H9 (cell line): Measurements from ENCODE around the gene HCRT. TPM values are rescaled to one million over a fixed set of nuclear protein-coding genes. Genes with fewer than 3 reads are reported as not detected.

Experiments
- DNase-seq: peaks from one replicate; pipeline ENCODE4 v3.0.0-alpha.2; 2017
- H2AFZ ChIP-seq: one replicate; pipeline ENCODE4 v1.6.1; 2013; ENCODE audit warnings: mild to moderate bottlenecking, low read length, control low read depth, moderate library complexity
- H2AK5ac ChIP-seq: 2 replicates; pipeline ENCODE4 v1.6.1; 2013; ENCODE audit warnings: low read length, control low read depth, mixed read lengths; ENCODE audit not compliant: insufficient read length
- H2BK120ac ChIP-seq: one replicate; pipeline ENCODE4 v1.6.1; 2013; ENCODE audit warnings: low read depth, mild to moderate bottlenecking, low read length, control low read depth, inconsistent platforms; ENCODE audit not compliant: poor library complexity, severe bottlenecking
- H2BK12ac ChIP-seq: 2 replicates; pipeline ENCODE4 v1.6.1; 2013; ENCODE audit warnings: low read length, control low read depth, mixed read lengths, low read depth; ENCODE audit not compliant: insufficient read length
- H2BK15ac ChIP-seq: 2 replicates; pipeline ENCODE4 v1.6.1; 2013; ENCODE audit warnings: low read depth, low read length, control low read depth
- H2BK20ac ChIP-seq: one replicate; pipeline ENCODE4 v1.6.1; 2013; ENCODE audit warnings: low read depth, mild to moderate bottlenecking, low read length, control low read depth, inconsistent platforms; ENCODE audit not compliant: poor library complexity, severe bottlenecking
- H2BK5ac ChIP-seq: 2 replicates; pipeline ENCODE4 v1.6.1; 2013; ENCODE audit warnings: low read length, control low read depth, mixed read lengths; ENCODE audit not compliant: insufficient read length
- H3K14ac ChIP-seq: 2 replicates; pipeline ENCODE4 v1.6.1; 2013; ENCODE audit warnings: low read length, control low read depth; ENCODE audit not compliant: insufficient read depth
- H3K18ac ChIP-seq: 2 replicates; pipeline ENCODE4 v1.6.1; 2013; ENCODE audit warnings: low read depth, mild to moderate bottlenecking, mixed read lengths, low read length, control low read depth; ENCODE audit not compliant: insufficient read length
- H3K23ac ChIP-seq: 2 replicates; pipeline ENCODE4 v1.6.1; 2013; ENCODE audit warnings: low read length, control low read depth, mixed read lengths, low read depth; ENCODE audit not compliant: insufficient read length
- H3K23me2 ChIP-seq: 2 replicates; pipeline ENCODE4 v1.6.1; 2013; ENCODE audit warnings: low read depth, mild to moderate bottlenecking, mixed read lengths, low read length, control low read depth; ENCODE audit not compliant: insufficient read length, poor library complexity, severe bottlenecking
- H3K27ac ChIP-seq: 2 replicates; pipeline ENCODE4 v1.5.1; 2013; ENCODE audit warnings: low read length, control low read depth, mixed read lengths, low read depth; ENCODE audit not compliant: insufficient read length
- H3K27me3 ChIP-seq: 2 replicates; pipeline ENCODE4 v1.6.1; 2013; ENCODE audit warnings: low read length, control low read depth, inconsistent platforms; ENCODE audit not compliant: insufficient read depth
- H3K4ac ChIP-seq: 2 replicates; pipeline ENCODE4 v1.6.1; 2013; ENCODE audit warnings: low read depth, mild to moderate bottlenecking, control low read depth, inconsistent platforms, low read length, moderate library complexity
- H3K4me1 ChIP-seq: 2 replicates; pipeline ENCODE4 v1.6.1; 2013; ENCODE audit warnings: low read length, control low read depth, inconsistent platforms; ENCODE audit not compliant: insufficient read depth
- H3K4me2 ChIP-seq: 2 replicates; pipeline ENCODE4 v1.6.1; 2013; ENCODE audit warnings: low read length, control low read depth, mixed read lengths; ENCODE audit not compliant: insufficient read length, insufficient read depth
- H3K56ac ChIP-seq: 2 replicates; pipeline ENCODE4 v1.6.1; 2013; ENCODE audit warnings: low read depth, mild to moderate bottlenecking, mixed read lengths, low read length, control low read depth; ENCODE audit not compliant: insufficient read length
- H3K79me1 ChIP-seq: 2 replicates; pipeline ENCODE4 v1.6.1; 2013; ENCODE audit warnings: low read depth, mild to moderate bottlenecking, moderate library complexity, low read length, control low read depth, inconsistent platforms; ENCODE audit not compliant: insufficient read depth, poor library complexity, severe bottlenecking
- H3K79me2 ChIP-seq: 2 replicates; pipeline ENCODE4 v1.6.1; 2013; ENCODE audit warnings: low read length, control low read depth, inconsistent platforms; ENCODE audit not compliant: insufficient read depth
- H3K9ac ChIP-seq: 2 replicates; pipeline ENCODE4 v1.6.1; 2013; ENCODE audit warnings: low read length, control low read depth, mixed read lengths; ENCODE audit not compliant: insufficient read length; ENCODE audit errors: extremely low read depth
- H3K9me3 ChIP-seq: one replicate; pipeline ENCODE4 v1.6.1; 2013; ENCODE audit warnings: low read depth, low read length, inconsistent platforms; ENCODE audit not compliant: control insufficient read depth
- H3T11ph ChIP-seq: one replicate; pipeline ENCODE4 v1.6.1; 2013; ENCODE audit warnings: mild to moderate bottlenecking, low read length, control low read depth, inconsistent platforms
- H4K20me1 ChIP-seq: one replicate; pipeline ENCODE4 v1.6.1; 2013; ENCODE audit not compliant: control insufficient read depth, insufficient read length, insufficient read depth
- H4K5ac ChIP-seq: 2 replicates; pipeline ENCODE4 v1.6.1; 2013; ENCODE audit warnings: low read depth, mild to moderate bottlenecking, mixed read lengths, low read length, control low read depth; ENCODE audit not compliant: insufficient read length
- H4K8ac ChIP-seq: replicated peaks from 2 replicates; pipeline ENCODE4 v1.6.1; 2013; ENCODE audit warnings: low read length, control low read depth, mixed read lengths, low read depth; ENCODE audit not compliant: insufficient read length
- H4K91ac ChIP-seq: 2 replicates; pipeline ENCODE4 v1.6.1; 2013; ENCODE audit warnings: low read depth, mild to moderate bottlenecking, moderate library complexity, mixed read lengths, low read length, control low read depth; ENCODE audit not compliant: insufficient read length
- H3K27ac Mint-ChIP-seq, 3 experiments: 2 replicates in 2 of 3; 3 replicates in 1 of 3; pipeline ENCODE4 v1.8.0; 2020 to 2021; ENCODE audit warnings: mixed read lengths in 3 of 3, mild to moderate bottlenecking in 1 of 3, moderate library complexity in 1 of 3
- H3K27me3 Mint-ChIP-seq: 2 replicates; pipeline ENCODE4 v1.8.0; 2021; ENCODE audit warnings: low read depth, mild to moderate bottlenecking, moderate library complexity, mixed read lengths
- H3K36me3 Mint-ChIP-seq, 3 experiments: 2 replicates in 2 of 3; 3 replicates in 1 of 3; pipeline ENCODE4 v1.8.0; 2020 to 2021; ENCODE audit warnings: low read depth in 3 of 3, mixed read lengths in 3 of 3; ENCODE audit not compliant: insufficient read depth in 1 of 3
- H3K4me1 Mint-ChIP-seq, 2 experiments: 2 replicates each; pipeline ENCODE4 v1.8.0; 2020; ENCODE audit warnings: mixed read lengths in 2 of 2
- H3K4me3 Mint-ChIP-seq, 2 experiments: 2 replicates in 1 of 2; 3 replicates in 1 of 2; pipeline ENCODE4 v1.8.0; 2020 to 2021; ENCODE audit warnings: mild to moderate bottlenecking in 2 of 2, mixed read lengths in 2 of 2, moderate library complexity in 1 of 2
- H3K9me3 Mint-ChIP-seq, 2 experiments: 2 replicates in 1 of 2; 3 replicates in 1 of 2; pipeline ENCODE4 v1.8.0; 2020; ENCODE audit warnings: mild to moderate bottlenecking in 2 of 2, mixed read lengths in 2 of 2, moderate library complexity in 1 of 2
- CTCF ChIP-seq: fragments of 200-600 bp; sonication (generic); conservative IDR thresholded peaks from 3 replicates; pipeline ENCODE4 v1.8.0; 2021; ENCODE audit warnings: antibody characterized with exemption, mild to moderate bottlenecking
- WGBS: extraction: QIAGEN DNeasy Blood & Tissue Kit; methylation state at CpG from one replicate; pipeline ENCODE4 v1.1.7; 2013; ENCODE audit warnings: missing lambda C conversion rate, low lambda C conversion rate, mixed read lengths; ENCODE audit not compliant: insufficient read length; ENCODE audit errors: extremely low coverage; 5-methylcytosine and 5-hydroxymethylcytosine counted together
- total RNA-seq: library from RNA; stranded (reverse); gene quantifications from 2 replicates; pipeline ENCODE4 v1.2.1, GENCODE V29; 2021

HCRT gene
- total RNA-seq, 1 experiment from 2014 or later: not detected

DNA sequence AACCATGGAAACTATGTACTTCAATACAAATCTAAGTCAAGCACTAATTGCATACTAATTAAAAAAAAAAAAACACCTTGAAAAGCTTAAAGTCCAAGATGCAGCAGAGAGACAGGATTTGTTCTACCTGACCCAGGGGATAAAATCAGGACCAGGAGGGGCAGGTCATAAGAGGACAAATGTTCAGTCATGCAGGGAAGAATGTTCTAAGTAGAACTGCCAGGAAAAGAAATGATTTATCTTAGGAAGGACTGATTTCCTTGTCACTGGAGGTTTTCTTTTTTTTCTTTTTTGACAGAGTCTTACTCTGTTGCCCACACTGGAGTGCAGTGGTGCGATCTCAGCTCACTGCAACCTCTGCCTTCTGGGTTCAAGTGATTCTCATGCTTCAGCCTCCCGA lies 18.1 kb upstream of the HCRT start:
- no peak overlapping the region; a peak in 1 of 5 replicates for H3K4me3 Mint-ChIP-seq
- H3K36me3 Mint-ChIP-seq: peaks cover 12 to 56% (median 53%) of the 10 kb centered on the region in 3 experiments; a peak in 6 of 7 replicates
- Histone ChIP-seq H3K56ac (no peak overlapping the region), H3K79me2 (no peaks in the 10 kb centered on the region), H3K4ac (no peak overlapping the region), H3T11ph (no peak overlapping the region), H3K27me3 (no peaks in the 10 kb centered on the region), H4K91ac (no peak overlapping the region), H3K79me1 (no peaks in the 10 kb centered on the region), H2BK5ac (no peak overlapping the region), H3K23ac (no peak overlapping the region), H2AFZ (no peak overlapping the region), H3K14ac (no peak overlapping the region), H2BK120ac (no peak overlapping the region), H2BK15ac (no peak overlapping the region), H3K9me3 (no peaks in the 10 kb centered on the region), H4K8ac (no peak overlapping the region), H4K5ac (no peak overlapping the region), H3K9ac (no peak overlapping the region), H3K27ac (no peak overlapping the region), H3K23me2 (no peaks in the 10 kb centered on the region), H2BK20ac (no peak overlapping the region), H4K20me1 (no peaks in the 10 kb centered on the region), H3K18ac (no peak overlapping the region), H2BK12ac (no peak overlapping the region), H2AK5ac (no peak overlapping the region), H3K4me1 (no peaks in the 10 kb centered on the region), H3K4me2 (no peak overlapping the region)
- H3K27me3 Mint-ChIP-seq: no peaks in the 10 kb centered on the region
- TF ChIP-seq CTCF: no peak
- no CpG with 5 or more reads among the region's 2 CpGs for WGBS
- H3K4me1 Mint-ChIP-seq: peaks cover 0 to 3% of the 10 kb centered on the region in 2 experiments; a peak in 2 of 4 replicates
- peak overlapping the region in 1 of 3 experiments; percentile 20; a peak in 2 of 7 replicates for H3K27ac Mint-ChIP-seq
- DNase-seq: no peak
- no peaks in the 10 kb centered on the region for H3K9me3 Mint-ChIP-seq
